ENCODE measurements around the gene ANKRD33. TPM values are rescaled to one million over a fixed set of nuclear protein-coding genes. Genes with fewer than 3 reads are reported as not detected.

Gene ANKRD33
- total and polyA plus RNA-seq, 2 of the 4 experiments (the other 2 are of a cell fraction), result under 0.01 to 0.03 TPM

DNA sequence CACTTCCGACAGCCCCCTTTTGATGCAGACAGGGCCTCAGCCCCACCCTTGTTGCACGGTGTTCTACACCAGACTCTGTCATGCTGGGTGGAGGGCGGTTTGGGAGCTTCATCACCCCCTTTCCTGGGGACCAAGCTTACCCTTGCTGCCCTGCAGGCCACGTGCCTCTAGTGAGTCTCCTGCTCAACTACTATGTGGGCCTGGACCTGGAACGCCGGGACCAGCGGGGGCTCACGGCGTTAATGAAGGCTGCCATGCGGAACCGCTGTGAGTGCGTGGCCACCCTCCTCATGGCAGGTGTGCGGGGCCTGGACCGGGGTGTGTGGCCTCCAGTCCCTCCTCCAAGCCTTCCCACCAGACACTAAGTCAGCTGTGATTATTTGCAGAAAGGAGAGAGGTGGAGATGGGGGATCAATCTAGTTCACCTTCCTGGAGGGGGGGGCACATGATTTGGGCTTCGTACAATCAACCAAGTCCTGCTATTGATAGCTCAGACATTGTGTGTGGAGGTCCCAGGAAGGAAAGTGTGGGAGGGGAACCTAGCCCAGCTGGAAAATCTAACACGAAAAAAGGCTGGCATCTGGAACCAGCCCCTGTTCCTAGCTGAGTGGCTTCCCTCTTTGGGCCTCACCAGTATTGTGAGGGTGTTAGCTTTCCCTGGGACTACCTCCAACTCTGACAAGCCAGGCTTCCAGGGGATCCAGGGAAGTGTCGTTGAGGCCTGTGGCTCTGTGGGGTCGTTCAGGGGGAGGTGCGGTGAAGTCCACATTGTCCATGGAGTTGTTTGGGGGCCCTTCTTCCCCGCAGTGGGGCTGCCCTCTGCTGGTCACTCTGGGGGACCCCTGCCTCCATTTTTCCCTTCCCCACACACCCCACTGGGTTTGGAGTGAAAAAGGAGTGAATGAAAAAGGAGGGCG lies 1.6 kb downstream of the ANKRD33 start:
- no peaks in the 10 kb centered on the region for H3K36me3 ChIP-seq (ENCODE audit: control insufficient read depth, insufficient read depth, low read length)
- 80% methylated on average over 4 of the region's 21 CpGs; no CpG with 5 or more reads in 1 of the 2 experiments for WGBS, 2 experiments (ENCODE audit: extremely low coverage in 2 of 2, insufficient read length in 1 of 2)
- peak overlapping the region; percentile 40; the same call in 1 of the 2 replicates for H2BK120ac ChIP-seq (ENCODE audit: low read depth, low read length)
- H2AFZ ChIP-seq (replicated peaks; ENCODE audit: low read length, poor library complexity), result peak overlapping the region; percentile 80
- H4K20me1 ChIP-seq (ENCODE audit: insufficient read depth, low read length), result no peaks in the 10 kb centered on the region
- BruUV-seq (replicated peaks), result no TSS peak
- no peak overlapping the region; the same call in 1 of the 2 replicates for H4K91ac ChIP-seq (ENCODE audit: insufficient read depth, low read depth, low read length)
- no peak overlapping the region; the same call in 2 of the 3 replicates for H2BK15ac ChIP-seq (ENCODE audit: low read depth, low read length)
- peak overlapping the region; percentile 72 for H2AK5ac ChIP-seq (ENCODE audit: low read depth, low read length)
- no peak overlapping the region for H3K14ac ChIP-seq (replicated peaks; ENCODE audit: low read depth, low read length)
- H4K5ac ChIP-seq (ENCODE audit: low read depth, low read length), result no peak overlapping the region; the same call in 1 of the 2 replicates
- ATAC-seq (ENCODE audit: low read depth) (no peak), DNase-seq (no peak)
- peak overlapping the region; percentile 29 for H2AK9ac ChIP-seq (replicated peaks; ENCODE audit: low read depth, low read length, poor library complexity)
- in situ Hi-C loops (cut with MboI; ENCODE audit: low sequenced_read_pairs) (loop anchor here (5.0 kb wide), 1 partner anchor 88 kb away; no protein-coding TSS in a partner anchor), intact Hi-C loops (cut with micrococcal nuclease) (loop anchor here (5.0 kb wide), 1 partner anchor 133 kb away; no protein-coding TSS in a partner anchor), dilution Hi-C loops (cut with HindIII; ENCODE audit: low sequenced_read_pairs, unreplicated experiment) (no loop called here)
- H3K79me1 ChIP-seq (ENCODE audit: low read depth in 1 of 2, low read length in 2 of 2), result no peaks in the 10 kb centered on the region
- H3K23ac ChIP-seq (ENCODE audit: low read depth, low read length), result no peak overlapping the region
- ChIA-PET POLR2A (ENCODE audit: unreplicated experiment) (interaction anchor here (0.9 kb wide), 1 partner anchor 10 kb away, joined by 22 read pairs; no protein-coding TSS in a partner anchor), CTCF (interaction anchor here (0.6 kb wide), 1 partner anchor 93 kb away, joined by 3 read pairs; no protein-coding TSS in a partner anchor)
- no peak overlapping the region for H2BK5ac ChIP-seq (ENCODE audit: low read depth, low read length, poor library complexity, severe bottlenecking)
- H3K4ac ChIP-seq (ENCODE audit: low read depth, low read length), result peak overlapping the region; percentile 42
- no peak overlapping the region for H2BK20ac ChIP-seq (ENCODE audit: low read depth, low read length)
- no peak overlapping the region for H3K9ac ChIP-seq (ENCODE audit: low read depth, low read length)
- no peak overlapping the region for H3K27ac ChIP-seq (ENCODE audit: insufficient read depth, low read length)
- no peak overlapping the region for H3K4me2 ChIP-seq (ENCODE audit: low read depth, low read length)
- no peaks in the 10 kb centered on the region for H3K27me3 ChIP-seq (ENCODE audit: control insufficient read depth, insufficient read depth, low read length)
- H3K18ac ChIP-seq (ENCODE audit: low read depth, low read length), result no peak overlapping the region; the same call in 1 of the 2 replicates
- H3K4me3 ChIP-seq (ENCODE audit: insufficient read depth, low read depth, low read length), result no peak overlapping the region
- no peak overlapping the region for H3K56ac ChIP-seq (ENCODE audit: extremely low read depth, insufficient read depth, low read length)
- peaks cover 2% of the 10 kb centered on the region; the same call in 1 of the 2 replicates for H3K9me1 ChIP-seq (ENCODE audit: insufficient read depth, low read length)
- H3K4me1 ChIP-seq (ENCODE audit: control insufficient read depth, insufficient read depth, low read length), result peaks cover 6% of the 10 kb centered on the region
- peak overlapping the region in 1 of 2 experiments; percentile 20; a peak in 1 of 4 replicates for H4K8ac ChIP-seq (ENCODE audit: low read depth in 2 of 2, low read length in 2 of 2)
- H3K9me3 ChIP-seq (ENCODE audit: control insufficient read depth, insufficient read depth, low read length), result no peaks in the 10 kb centered on the region
- TF ChIP-seq ELK1 (IDR thresholded peaks at IDR 0.05; ENCODE audit: borderline replicate concordance, low read depth, low read length) (no peak), RFX5 (IDR thresholded peaks at IDR 0.05; ENCODE audit: low read depth, low read length) (no peak), RCOR1 (IDR thresholded peaks at IDR 0.05; ENCODE audit: insufficient replicate concordance, low read length) (no peak), FOS (IDR thresholded peaks at IDR 0.05; ENCODE audit: low read depth, low read length) (no peak), NFE2L2 (IDR thresholded peaks at IDR 0.05; ENCODE audit: low read depth, low read length) (no peak), MAFK (IDR thresholded peaks at IDR 0.05; ENCODE audit: low read depth, low read length) (no peak), CEBPB (IDR thresholded peaks at IDR 0.05; ENCODE audit: low read depth, low read length) (no peak), POLR2A (IDR thresholded peaks at IDR 0.05; ENCODE audit: low read depth, low read length) (no peak), CHD1 (IDR thresholded peaks at IDR 0.05; ENCODE audit: low read depth, low read length) (no peak), RAD21 (IDR thresholded peaks at IDR 0.05; ENCODE audit: low read length) (0 out of 2 replicates have a peak, but pooled peaks have one; percentile 7), BHLHE40 (IDR thresholded peaks at IDR 0.05; ENCODE audit: low read depth, low read length) (no peak), MAZ (IDR thresholded peaks at IDR 0.05; ENCODE audit: borderline replicate concordance, low read depth, low read length) (no peak)
- TF ChIP-seq, protein P1, sequence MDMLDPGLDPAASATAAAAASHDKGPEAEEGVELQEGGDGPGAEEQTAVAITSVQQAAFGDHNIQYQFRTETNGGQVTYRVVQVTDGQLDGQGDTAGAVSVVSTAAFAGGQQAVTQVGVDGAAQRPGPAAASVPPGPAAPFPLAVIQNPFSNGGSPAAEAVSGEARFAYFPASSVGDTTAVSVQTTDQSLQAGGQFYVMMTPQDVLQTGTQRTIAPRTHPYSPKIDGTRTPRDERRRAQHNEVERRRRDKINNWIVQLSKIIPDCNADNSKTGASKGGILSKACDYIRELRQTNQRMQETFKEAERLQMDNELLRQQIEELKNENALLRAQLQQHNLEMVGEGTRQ (IDR thresholded peaks at IDR 0.05; ENCODE audit: low read depth, low read length), result no peak

All from IMR-90 (cell line).